Heart right ventricle (tissue), 16 donors: ENCODE data around the gene FAM174B. TPM values are rescaled to one million over a fixed set of nuclear protein-coding genes. Genes with fewer than 3 reads are reported as not detected.

Experiments used
- ATAC-seq, 8 donors: fragments of 200-7000 bp; cut with Tn5 transposase; one replicate each; pipeline ENCODE4 v1.9.1; 2020; ENCODE audit warnings: mild to moderate bottlenecking in 8 of 8, moderate library complexity in 8 of 8, moderate number of reproducible peaks in 1 of 8
- DNase-seq, 2 donors: peaks; one replicate each; pipeline ENCODE4 v3.0.0-alpha.2; 2020
- H3K27ac ChIP-seq, 10 donors: fragments of 200-600 bp; sonication (generic) in 2 of 10; one replicate each; pipeline versions ENCODE4 v1.5.0 to v1.8.0; 2020 to 2022; ENCODE audit warnings: mild to moderate bottlenecking in 3 of 10
- H3K27me3 ChIP-seq, 7 donors: fragments of 200-600 bp; one replicate each; pipeline ENCODE4 v1.8.0; 2021 to 2022; ENCODE audit warnings: mild to moderate bottlenecking in 2 of 7
- H3K36me3 ChIP-seq, 9 donors: fragments of 200-600 bp; sonication (generic) in 1 of 9; one replicate each; pipeline versions ENCODE4 v1.5.0 to v1.8.0; 2020 to 2022; ENCODE audit warnings: mild to moderate bottlenecking in 2 of 9
- H3K4me1 ChIP-seq, 9 donors: fragments of 200-600 bp; sonication (generic) in 1 of 9; one replicate each; pipeline versions ENCODE4 v1.5.0 to v1.8.0; 2020 to 2022; ENCODE audit warnings: mild to moderate bottlenecking in 4 of 9
- H3K4me3 ChIP-seq, 10 donors: fragments of 200-600 bp; sonication (generic) in 2 of 10; one replicate each; pipeline versions ENCODE4 v1.5.0 to v1.8.0; 2020 to 2022; ENCODE audit warnings: mild to moderate bottlenecking in 7 of 10, moderate library complexity in 2 of 10
- H3K9me3 ChIP-seq, 11 donors: fragments of 200-600 bp in 10 of 11; sonication (generic) in 2 of 11; one replicate each; pipeline versions ENCODE4 v1.5.0 to v1.8.0; 2013 to 2022; ENCODE audit warnings: mild to moderate bottlenecking in 2 of 11, control low read depth in 1 of 11, moderate library complexity in 1 of 11
- CTCF ChIP-seq, 9 donors: fragments of 200-600 bp; sonication (generic) in 2 of 9; IDR thresholded peaks; one replicate each; pipeline versions ENCODE4 v1.5.0 to v1.8.0; 2021 to 2022; ENCODE audit warnings: antibody characterized with exemption in 9 of 9, mild to moderate bottlenecking in 5 of 9, moderate library complexity in 1 of 9
- WGBS, 2 donors: extraction: QIAGEN DNeasy Blood & Tissue Kit; methylation state at CpG; one replicate each; pipeline ENCODE4 v1.1.7; 2013; ENCODE audit warnings: inconsistent platforms in 1 of 2; 5-methylcytosine and 5-hydroxymethylcytosine counted together
- intact Hi-C, 10 donors: fragments of 100-400 bp; cut with DNase I; formaldehyde crosslinking; loops; one replicate each; pipeline versions ENCODE4 v1.11.1 to v1.14.2; 2022
- polyA plus RNA-seq, 2 donors: library from polyadenylated mRNA; stranded (reverse); fragments of 200-250 nt; gene quantifications; one replicate each; pipeline ENCODE4 v1.2.3, GENCODE V29; 2013
- total RNA-seq, 10 donors: library from RNA; stranded (reverse); fragmentation: NEBNext Ultra II Directional in 3 of 10; extraction: Animal tissue kit (Norgen Biotek cat#: 25700) in 3 of 10; gene quantifications; one replicate each; pipeline versions ENCODE4 v1.2.1 to v1.2.4, GENCODE V29; 2021 to 2023
- donor health status: Arrhythmogenic right ventricular cardiomyopathy.
- donor health status: ischemic (EF 13 %, LVEDD 7.1; RV severe dilation, severe dysfunction).
- donor health status: healthy with polysubstance abuse.
- donor health status: DM: no; HTN: yes; CAD: no.
- donor health status: DM: no; HTN: no; CAD: no.
- donor health status: ischemic (EF 25% LVEDD 6.9; RV normal size, moderate dysfunction).
- donor health status: ischemic (EF 25% LVEDD 5.7; RV mildly dilated, moderate dysfunction).
- donor health status: healthy.
- donor health status: DM: yes; HTN: yes; CAD: no.
- donor health status: Ischemic cardiomyopathy.
- donor health status: ischemic (EF 35%, LVEDD 5.7; RV mildly dilated, moderate dysfunction).
- donor health status: nonischemic (EF 11% LVEDD 7.7; RV severe dilation, severe dysfunction).
- donor health status: DM: yes; HTN: yes; CAD: no.
- donor health status: PGD.
- donor health status: ischemic (EF 29% LVEDD 5.4; RV normal size, mild dysfunction).
- donor health status: nonischemic (EF 23%, LVEDD 6.1; RV moderate dilation, normal function).

Gene FAM174B
- total and polyA plus RNA-seq, 12 donors: 6.1 to 16.9 (median 10.8) TPM

GRCh38 chr15:92606126-92606835, 49.3 kb downstream of the FAM174B start:
- Histone ChIP-seq H3K9me3 (no peaks in the 10 kb centered on the region), H3K4me1 (no peaks in the 10 kb centered on the region), H3K27me3 (no peaks in the 10 kb centered on the region), H3K27ac (no peak overlapping the region), H3K36me3 (no peaks in the 10 kb centered on the region), H3K4me3 (no peak overlapping the region)
- DNase-seq (no peak), ATAC-seq (no peak)
- WGBS, 2 donors: 85 to 90% methylated on average over 9 of the region's 9 CpGs
- no peak for TF ChIP-seq CTCF (IDR thresholded peaks at IDR 0.05)
- intact Hi-C loops: no loop called here

- Histone ChIP-seq H3K27ac (no peak overlapping the region), H3K4me3 (no peak overlapping the region), H3K36me3 (no peaks in the 10 kb centered on the region), H3K27me3 (no peaks in the 10 kb centered on the region), H3K4me1 (peaks cover 0 to 4% (median 0%) of the 10 kb centered on the region in 9 donors), H3K9me3 (no peaks in the 10 kb centered on the region)
- WGBS, 2 donors: 80 to 81% methylated on average over 14 of the region's 14 CpGs
- TF ChIP-seq CTCF (IDR thresholded peaks at IDR 0.05): no peak
- no peak for DNase-seq
- intact Hi-C loops: no loop called here
- ATAC-seq: no peak
Observed at GRCh38 chr15:92605225-92605944, 50.2 kb downstream of the FAM174B start.

GRCh38 chr15:92603743-92604470, 51.7 kb downstream of the FAM174B start:
- ATAC-seq (peak in 1 of 8 donors; percentile 16), DNase-seq (no peak)
- intact Hi-C loops: no loop called here
- H3K27ac ChIP-seq: no peak overlapping the region
- H3K27me3 ChIP-seq: no peaks in the 10 kb centered on the region
- 78 to 80% methylated on average over 5 of the region's 5 CpGs for WGBS, 2 donors
- no peaks in the 10 kb centered on the region for H3K36me3 ChIP-seq
- H3K4me3 ChIP-seq: no peak overlapping the region
- H3K9me3 ChIP-seq: no peaks in the 10 kb centered on the region
- TF ChIP-seq CTCF (IDR thresholded peaks at IDR 0.05): no peak
- H3K4me1 ChIP-seq: peaks cover 0 to 7% (median 0%) of the 10 kb centered on the region in 9 donors

GRCh38 chr15:92603278-92603677, 52.3 kb downstream of the FAM174B start:
- 96 to 100% methylated on average over 5 of the region's 5 CpGs for WGBS, 2 donors
- Histone ChIP-seq H3K27ac (no peak overlapping the region), H3K4me3 (no peak overlapping the region), H3K4me1 (peaks cover 0 to 7% (median 0%) of the 10 kb centered on the region in 9 donors), H3K9me3 (no peaks in the 10 kb centered on the region), H3K36me3 (no peaks in the 10 kb centered on the region), H3K27me3 (no peaks in the 10 kb centered on the region)
- ATAC-seq (no peak), DNase-seq (no peak)
- TF ChIP-seq CTCF (IDR thresholded peaks at IDR 0.05): no peak
- intact Hi-C loops: no loop called here
